Measurements from ENCODE around the gene RABL2B.

The RABL2B gene

DNA sequence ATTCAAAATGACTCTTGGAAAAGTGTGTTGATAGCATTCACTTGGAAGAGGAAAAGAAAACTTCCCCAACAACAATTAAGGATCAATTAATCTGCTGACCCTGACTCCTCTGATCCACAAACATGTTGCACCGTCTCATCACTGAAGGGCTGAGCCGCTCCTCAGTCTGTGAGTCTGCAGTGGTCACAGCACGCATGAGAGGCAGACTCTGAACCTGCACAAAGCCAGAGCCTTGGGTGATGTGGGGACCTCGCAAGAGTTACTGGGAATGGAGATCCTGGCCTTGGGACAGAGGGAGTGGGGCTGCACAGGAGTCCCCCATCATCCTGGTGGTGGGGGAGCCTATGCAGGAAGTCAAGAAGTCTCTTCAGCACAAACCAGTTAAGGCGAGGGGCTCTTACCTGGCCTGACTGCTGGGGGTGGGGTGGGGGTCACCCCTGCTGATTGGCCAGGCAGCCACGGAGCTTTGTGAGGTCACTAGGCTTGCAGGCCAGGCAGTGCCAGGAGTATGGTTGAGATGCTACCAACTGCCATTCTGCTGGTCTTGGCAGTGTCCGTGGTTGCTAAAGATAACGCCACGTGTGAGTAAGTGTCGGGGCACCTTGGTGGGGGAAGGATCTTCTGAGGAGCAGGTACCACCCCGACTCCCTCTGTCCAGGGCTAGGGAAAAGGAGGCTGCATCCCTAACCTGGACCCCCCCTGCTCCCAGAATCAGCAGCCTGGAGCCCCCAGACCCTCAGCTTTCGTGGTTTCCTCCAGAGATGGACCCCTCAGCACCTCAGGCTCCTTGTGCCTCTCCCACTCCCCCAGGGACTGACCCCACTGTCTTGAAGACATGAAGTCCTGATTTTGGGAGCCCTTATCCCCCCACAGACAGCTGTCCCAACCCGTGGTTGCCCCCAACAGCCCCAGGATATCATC is 45.4 kb downstream of the RABL2B start, which contains the start of gene ACR:
TSS of gene ACR (plus strand) at position 477 of the 921 bp plus-strand sequence. CDS start at position 509, 32 bp downstream.
- DNase-seq = no peak

DNA sequence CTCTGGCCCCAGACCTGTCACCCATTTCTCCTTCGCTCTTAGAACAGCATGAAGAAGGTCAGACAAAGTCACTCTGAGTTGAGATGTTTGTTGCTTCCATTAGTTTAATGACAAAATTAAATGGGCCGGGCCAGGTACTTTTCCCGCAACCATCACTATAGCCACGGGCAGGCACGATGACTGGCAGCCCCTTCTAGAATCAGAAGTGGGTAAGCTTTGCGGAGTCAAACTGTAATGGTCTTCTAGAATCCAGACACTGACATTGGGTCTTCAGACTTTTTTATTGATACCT is 47.8 kb downstream of the RABL2B start:
- no peak for DNase-seq

DNA sequence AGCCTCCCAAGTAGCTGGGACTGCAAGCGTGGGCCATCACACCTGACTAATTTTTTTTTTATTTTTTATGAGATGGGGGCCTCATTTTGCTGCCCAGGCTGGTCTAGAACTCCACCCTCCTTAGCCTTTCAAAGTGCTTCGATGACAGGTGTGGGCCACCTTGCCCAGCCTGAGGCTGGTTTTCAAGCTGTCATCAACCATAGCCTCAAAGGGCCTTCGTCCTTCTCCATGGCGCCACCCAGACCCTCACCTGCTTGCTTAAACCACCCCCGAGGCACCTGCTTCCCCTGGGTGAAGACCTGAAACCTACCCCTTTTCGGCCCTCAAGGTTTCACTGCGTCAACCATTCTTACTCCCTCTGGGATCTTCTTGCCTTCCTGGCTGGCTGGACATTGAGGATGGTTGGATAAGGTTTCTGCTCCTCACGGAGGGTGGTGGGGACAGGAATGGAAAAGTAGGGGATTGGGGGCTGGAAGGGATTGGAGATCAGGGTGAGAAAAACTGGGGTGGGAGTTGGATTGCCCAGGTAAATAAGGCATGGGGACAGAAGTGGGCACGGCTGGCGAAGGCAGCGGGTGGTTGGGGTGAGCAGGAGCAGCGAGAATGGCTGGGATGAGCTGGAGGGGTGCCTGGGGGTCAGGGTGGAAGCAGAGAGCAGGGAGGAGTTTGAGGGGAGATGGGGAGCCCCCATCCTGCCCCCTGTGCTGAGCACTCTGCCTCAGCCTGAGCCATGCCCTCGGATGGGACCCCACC is 48.3 kb downstream of the RABL2B start:
- DNase-seq = no peak

DNA sequence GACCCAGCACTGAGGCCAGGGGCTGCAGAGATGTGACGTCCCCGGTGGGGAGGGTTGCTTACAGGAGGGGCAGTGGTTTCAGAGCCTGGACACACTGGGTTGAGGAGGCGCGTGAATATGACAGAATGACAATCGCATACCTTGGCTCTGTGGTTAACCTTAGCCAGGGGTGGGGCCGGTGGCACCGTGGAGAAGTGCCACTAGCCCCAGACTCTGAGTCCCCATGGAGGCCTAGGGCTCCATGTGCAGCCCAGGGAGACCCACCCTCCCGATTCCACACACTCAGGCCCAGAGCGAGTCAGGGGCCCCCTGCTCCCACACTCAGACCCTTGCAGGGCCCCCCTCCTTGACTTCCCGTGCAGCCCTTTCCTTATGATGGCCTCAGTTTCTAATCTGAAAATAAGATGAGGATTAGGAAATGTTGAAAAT is 49.1 kb downstream of the RABL2B start:
- no peak for DNase-seq

DNA sequence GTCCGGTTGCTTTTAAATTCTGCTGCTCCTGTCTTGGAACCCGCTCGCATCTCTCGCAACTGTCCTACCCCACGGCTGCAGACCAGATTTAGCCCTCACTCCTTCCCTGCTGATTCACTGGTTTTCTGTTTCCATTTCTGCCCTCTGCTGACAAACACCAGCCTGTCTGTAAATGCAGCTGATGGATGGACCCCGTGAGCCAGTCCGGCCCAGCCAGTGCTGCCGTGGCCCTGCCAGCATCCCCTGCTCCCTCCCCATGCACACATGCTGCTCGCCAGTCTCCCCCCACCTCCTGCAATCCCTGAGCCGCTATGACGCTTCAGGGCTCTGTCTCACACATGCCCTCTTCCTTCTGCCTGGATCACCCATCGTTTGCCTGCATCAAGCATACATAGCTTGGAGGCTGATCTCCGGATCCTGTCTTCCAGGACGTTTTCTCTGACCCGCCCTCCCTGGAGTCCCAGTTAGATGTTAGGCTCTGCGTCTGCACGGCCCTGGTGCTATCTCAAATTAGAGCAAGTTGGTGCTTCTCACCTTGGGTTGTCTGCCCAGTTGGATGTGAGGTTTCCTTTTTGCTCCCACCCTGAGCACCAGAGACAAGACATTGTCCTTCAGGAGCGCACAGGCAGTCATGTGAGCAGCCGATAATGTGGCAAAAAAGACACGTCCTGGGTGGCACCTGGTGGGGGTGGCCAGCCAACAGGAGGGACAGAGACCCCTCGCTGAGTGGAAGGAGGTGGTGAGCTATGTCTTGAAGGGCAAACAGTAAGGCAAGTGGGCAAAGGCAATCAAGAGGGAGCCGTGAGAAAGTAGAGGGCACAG is 49.7 kb downstream of the RABL2B start:
- no peak for DNase-seq

DNA sequence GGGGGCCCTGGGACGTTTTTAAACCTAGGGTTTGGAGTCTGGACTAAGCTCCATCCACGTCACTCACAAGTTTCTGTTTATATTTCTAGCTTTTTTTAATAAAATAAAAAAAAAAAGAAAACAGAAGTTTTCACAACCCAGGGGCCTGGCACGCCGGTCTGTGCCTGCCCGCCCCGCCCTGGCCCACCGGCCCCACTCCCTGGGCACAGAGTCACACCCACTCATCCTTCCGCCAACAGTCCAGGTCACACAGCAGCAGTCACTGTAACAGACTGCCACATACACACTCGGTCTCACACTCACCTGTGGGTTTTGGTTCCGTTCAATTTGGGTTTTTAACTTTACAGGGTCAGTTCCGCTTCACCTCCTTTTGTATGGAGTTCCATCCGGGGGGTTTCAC is 50.8 kb downstream of the RABL2B start:
- DNase-seq = no peak

DNA sequence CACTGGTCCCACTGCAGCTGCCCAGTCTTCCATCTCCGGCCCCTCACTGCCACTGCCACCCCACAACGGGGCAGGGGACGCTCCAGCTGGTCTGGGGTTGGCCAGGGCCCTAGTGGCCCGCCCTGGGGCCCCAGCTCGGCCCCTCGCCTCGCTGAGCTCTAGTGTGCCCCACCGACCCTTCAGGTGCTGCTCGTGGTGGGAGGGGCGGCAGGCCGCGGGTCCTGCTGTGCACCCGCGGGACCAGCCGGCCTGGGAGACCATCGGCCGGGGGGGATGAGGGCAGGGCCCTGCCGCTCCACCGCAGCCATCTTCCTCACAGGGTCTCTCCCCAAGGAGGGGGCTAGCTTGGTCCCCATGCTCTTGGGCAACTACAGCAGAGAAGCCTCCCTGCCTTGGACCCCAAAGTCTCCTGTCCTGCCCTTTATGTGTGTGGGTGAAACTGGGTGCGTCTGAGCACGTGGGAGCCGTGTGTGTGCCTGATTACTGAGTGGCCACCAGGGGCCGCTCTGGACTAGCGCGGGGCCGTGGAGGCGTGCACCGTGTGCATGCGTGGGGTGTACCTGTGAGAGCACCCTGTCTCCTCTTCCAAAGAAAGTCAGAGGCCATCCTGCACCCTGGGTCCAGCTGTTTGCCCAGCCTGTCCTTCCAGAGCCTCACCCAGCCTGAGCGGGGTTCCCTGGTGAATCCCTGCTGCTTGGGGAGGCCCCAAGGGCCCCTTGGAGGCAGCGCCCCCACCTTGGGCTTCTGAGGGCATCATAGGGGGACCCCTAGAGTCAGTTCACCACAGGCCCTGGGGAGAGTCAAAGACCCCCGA is 51.4 kb downstream of the RABL2B start:
- DNase-seq = no peak

DNA sequence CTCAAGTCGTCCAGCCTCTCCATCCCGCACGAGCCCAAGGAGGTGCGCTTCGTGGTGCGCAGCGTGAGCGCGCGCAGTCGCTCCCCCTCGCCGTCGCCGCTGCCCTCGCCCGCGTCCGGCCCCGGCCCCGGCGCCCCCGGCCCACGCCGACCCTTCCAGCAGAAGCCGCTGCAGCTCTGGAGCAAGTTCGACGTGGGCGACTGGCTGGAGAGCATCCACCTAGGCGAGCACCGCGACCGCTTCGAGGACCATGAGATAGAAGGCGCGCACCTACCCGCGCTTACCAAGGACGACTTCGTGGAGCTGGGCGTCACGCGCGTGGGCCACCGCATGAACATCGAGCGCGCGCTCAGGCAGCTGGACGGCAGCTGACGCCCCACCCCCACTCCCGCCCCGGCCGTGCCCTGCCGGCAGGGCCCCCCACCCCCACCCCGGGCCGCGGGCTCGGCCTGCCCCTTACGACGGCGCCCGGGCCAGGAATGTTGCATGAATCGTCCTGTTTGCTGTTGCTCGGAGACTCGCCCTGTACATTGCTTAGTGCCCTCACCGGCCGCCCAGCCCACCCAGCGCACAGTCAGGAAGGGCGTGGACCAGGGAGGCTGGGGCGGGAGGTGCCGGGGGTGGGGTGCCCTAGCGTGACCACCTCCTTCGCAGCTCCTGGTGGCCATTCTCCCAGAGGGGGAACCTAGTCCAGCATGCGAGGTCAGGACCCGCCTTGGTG is 52.3 kb downstream of the RABL2B start:
- DNase-seq = no peak

DNA sequence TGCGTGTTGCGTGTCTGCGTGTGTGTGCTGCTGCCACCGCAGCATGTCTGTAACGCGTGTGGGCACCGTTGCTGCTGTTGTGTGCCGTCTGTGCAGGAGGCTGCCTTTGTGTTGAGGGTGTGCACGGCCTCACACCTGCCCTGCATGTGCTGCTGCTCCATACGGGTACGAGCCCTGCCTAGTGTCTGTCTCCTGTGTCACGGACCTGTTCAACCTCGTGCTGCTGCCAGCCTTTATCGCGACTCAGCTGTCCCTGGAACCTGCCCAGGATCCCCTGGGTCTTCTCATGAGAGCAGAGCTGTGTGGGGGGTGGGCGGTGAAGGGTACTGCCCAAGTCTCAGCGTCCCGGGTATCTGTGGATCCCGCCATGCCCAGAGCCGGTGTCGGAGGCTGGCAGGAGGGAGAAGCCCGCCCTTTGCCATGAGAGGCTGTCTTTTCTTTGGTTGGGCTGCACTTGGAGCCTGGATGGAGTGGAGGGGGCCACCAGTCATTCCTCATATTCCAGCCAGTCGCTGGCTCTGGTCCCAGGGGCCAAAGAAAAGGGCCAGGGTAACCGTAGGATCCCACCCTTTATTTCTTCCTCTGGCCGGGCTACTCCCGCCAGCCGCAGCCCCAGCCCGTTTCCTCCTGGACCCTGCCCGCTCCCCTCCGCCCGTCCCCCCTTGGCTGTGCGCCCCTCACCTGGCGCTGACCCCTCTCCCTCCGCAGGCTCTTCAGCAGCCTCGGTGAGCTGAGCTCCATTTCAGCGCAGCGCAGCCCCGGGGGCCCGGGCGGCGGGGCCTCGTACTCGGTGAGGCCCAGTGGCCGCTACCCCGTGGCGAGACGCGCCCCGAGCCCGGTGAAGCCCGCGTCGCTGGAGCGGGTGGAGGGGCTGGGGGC is 53.2 kb downstream of the RABL2B start:
- DNase-seq = no peak

DNA sequence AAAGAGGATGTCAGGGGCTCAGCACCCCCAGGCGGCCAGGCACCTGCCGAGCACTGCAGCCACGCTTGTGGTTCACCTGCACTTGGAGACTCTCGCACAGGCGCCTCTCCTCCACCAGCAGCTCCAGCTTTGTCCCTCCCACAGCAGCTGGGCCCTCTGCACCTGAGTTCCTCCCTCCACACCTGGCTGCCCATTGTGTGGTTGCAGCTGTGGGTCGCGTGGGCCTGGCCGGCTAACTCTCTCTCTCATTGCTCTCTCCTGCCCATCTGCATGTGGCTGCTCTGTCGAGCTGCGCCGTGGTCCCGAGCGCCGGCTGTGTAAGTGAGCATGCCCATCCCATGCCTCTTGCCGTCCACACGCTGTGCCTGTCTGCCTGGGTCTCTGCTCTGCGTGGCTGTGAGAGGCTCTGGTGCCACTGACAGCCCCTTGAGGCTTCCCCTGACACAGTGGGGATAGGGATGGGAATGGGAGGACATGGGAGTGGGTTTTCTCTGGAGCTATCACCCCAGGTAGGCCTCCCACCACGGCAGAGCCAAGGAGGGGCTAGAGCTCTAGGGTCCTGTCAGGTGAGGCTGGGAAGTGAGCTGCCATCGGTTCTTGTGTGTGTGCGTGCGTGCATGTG is 53.9 kb downstream of the RABL2B start:
- DNase-seq = no peak

DNA sequence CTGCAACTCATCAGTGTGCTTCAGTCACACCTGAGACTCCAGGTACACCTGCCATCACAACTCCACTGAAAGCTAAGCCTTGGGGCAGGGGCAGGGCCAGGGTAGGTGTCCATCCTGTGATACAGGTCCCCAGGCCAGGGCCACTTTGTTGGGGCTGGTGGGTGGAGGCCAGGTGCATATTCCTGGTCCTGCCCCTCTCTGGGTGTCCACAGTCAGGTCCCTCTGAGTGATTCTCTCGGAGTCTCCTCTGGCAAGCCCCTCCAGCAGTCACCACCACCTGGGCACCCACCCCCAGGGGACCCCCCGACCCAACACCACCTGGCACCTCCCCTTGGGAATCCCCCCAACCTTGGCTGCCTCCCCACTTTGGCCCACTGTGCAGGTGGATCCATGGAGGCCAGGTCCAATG is 54.9 kb downstream of the RABL2B start:
- no peak for DNase-seq

DNA sequence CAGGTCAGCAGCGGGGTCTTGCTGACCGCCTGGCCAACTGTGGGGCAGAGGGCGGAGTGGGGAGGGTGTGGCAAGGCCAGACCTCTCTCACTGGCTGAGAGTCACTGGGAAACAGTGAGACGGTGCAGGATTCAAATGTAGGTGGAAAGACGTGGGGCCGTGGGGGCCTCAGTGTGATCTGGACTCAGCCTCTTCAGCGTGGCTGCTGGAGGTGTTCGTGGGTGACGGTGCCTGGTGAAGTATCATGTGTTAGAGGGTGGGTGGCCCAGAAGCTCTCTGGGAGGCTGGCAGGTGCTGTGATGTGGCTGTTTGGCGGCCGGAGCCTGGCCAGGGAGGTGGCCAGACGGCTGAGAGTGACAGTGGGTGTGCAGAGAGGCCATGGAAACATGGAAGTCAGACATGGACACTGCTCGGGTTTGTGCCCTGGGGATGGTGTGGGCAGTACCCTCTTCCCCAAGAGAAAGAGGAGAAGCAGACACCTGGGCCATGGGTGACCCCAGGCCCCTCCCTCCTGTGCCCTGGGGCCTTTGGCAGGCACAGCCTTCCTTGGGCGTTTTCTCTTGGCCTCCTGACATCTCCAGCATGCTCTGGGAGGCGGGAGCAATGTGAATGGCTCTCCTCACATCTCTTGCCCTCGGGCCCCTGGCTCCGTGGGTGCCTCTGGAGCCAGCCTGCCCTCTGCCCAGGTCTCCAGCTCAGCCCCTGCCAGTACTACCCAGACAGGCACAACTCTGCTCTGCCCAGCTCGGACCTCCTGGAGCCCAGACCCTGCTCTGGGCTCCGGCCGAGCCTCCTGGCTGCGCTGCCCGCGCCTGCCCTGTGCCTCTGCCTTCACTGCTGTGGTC is 55.5 kb downstream of the RABL2B start:
- DNase-seq = no peak

DNA sequence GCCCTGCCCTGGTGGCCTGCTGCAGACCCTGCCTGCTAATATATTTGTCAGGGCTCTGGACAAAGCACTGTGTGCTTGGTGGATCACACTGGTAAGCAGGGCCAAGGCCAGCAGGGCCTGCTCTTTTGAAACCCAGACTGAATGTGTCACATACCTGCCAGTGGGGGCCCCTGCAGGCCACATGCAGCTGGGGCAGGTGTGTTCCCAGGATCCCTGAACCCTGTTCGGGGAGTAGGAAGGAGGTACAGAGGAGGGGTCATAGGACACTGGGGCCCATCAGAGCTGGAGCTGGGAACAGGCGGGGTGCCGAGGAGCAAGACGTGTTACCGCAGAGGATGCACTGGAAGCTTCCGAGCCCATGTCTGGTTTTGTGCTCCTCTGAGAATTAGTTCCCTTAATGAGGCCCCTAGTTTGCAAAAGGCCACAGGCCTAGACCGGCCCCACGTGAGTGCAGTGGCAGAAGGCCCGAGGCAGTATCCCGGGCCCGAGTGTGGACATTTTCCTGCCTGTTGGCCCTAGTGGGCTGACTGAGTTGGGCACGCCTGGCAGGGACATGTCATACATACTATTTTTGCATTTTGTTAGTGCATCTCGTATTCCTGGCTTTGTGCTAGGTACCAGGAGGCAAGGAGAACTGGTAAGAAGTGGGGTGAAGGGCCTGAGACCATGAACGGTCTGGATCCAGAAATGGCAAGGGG is 56.6 kb downstream of the RABL2B start:
- no peak for DNase-seq

DNA sequence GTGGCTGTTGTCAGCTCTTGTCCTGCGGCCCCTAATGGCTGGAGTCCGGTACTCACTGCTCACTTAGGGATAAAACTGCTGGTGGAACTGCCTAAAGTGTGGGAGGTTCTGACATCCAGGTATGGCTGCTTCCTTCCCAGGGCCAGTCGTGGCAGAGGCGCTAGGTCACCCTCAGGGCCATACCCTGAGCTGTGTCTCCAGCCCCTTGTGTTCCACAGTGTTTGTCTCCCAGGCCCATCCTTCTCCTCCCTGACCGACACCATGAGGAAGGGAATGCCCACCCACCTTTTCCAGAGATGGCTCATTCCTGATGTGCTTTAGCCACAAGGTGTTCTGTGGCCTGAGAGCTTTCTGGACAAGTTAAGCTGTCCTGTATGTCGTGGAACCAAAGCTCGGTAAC is 57.8 kb downstream of the RABL2B start:
- no peak for DNase-seq

DNA sequence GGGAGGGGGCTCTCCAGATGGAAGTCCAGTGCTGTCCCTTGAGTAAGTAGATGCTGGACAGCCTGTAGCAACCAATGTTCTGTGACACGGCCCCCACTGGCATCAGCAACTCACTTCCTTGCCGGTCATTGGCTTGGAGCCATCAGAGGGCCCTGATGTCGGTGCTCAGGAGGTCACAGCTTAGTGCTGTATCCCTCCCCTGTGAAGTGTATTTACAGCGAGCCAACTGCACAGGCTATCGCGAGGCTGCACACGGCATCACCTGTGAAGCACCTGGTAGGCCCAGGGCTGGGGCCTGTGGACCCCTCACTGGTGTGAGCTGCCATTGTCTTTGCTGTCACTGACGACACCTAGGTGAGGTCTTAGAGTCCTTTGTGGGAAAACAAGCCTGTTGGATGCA is 58.8 kb downstream of the RABL2B start:
- DNase-seq = no peak

DNA sequence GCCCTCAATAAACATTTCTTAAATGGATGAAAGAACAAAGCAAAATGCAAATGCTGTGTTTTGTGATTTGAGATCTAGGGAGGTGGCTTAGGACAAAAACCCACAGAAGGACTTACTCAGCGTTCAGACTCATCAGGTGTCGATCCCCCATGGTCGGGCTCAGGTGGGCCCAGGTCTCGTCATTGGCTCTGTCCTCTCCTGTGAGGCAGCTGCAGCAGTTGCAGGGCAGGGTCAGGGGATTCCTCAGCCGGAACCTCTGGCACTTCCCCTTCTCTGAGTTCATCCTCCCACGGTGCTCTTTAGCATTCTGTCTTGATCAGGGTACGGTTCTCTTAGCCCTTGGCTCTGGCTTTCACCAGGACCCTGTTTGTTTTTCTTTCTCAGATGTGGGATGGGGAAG is 59.4 kb downstream of the RABL2B start:
- DNase-seq = peak; percentile 59

DNA sequence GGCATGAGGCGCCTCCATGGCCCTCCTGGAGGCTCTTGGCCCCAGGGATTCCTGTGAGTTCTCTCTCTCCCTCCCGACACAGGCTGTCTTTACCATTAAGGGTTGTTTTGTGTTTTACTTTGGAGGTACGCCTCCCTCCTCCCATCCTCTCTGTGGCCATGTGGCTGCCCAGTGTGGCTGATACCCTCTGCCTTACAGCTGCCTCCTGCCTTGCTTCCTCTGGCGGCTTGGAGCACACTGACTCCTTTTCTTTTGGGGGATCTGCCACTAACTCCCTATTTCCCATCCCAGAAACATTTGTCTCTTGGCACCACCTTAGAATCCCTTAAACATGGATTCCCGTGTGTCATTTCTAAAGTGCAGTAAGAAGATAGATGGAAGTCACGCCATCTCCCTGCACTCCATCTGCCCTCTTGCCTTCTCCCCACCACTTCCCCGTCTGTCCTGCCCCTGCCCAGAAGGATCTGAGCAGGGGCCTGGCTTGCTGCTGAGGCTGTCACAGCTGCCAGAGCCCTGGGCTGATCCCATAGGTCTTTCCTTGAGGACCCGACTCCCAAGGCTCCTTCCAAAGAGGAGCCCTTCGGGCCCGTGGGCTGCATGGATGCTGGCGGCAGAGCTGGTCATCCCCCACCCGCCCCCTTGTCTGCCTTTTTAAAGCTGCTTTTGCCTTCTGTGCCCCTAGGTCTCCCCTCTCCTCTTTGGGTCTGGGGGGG is 60.6 kb downstream of the RABL2B start:
- DNase-seq = no peak

All from inflammatory macrophage treated with lipopolysaccharide for 4 hours (primary cell).